Ramos (cell line): Measurements from ENCODE around the gene ATP5PO.
"Not testable (repeated sequence)": the region's sequence is repeated elsewhere in the genome, so short reads cannot be mapped to it uniquely, and the experiment has no call there.

Experiments
- in situ Hi-C: fragments of 300-500 bp; cut with MboI; formaldehyde crosslinking; loops from one replicate; pipeline ENCODE4 v1.14.3; 2022; ENCODE audit warnings: low sequenced_read_pairs; ENCODE audit not compliant: unreplicated experiment

The ATP5PO gene

GRCh38 chr21:33874161-33874560 lies 41.4 kb downstream of the ATP5PO start:
- in situ Hi-C loops, result no loop called here

GRCh38 chr21:33872881-33873515 lies 42.6 kb downstream of the ATP5PO start:
- in situ Hi-C loops, result no loop called here

GRCh38 chr21:33871171-33871570 lies 44.4 kb downstream of the ATP5PO start:
- in situ Hi-C loops, result no loop called here

GRCh38 chr21:33870768-33871167 lies 44.8 kb downstream of the ATP5PO start:
- in situ Hi-C loops, result no loop called here

- in situ Hi-C loops, result no loop called here
Observed at GRCh38 chr21:33869873-33870272, 45.7 kb downstream of the ATP5PO start.

- in situ Hi-C loops, result not testable (repeated sequence)
Observed at GRCh38 chr21:33867868-33868267, 47.7 kb downstream of the ATP5PO start.

- in situ Hi-C loops, result no loop called here
Observed at GRCh38 chr21:33866826-33867225, 48.8 kb downstream of the ATP5PO start.

- in situ Hi-C loops, result no loop called here
Observed at GRCh38 chr21:33865996-33866575, 49.5 kb downstream of the ATP5PO start.

- in situ Hi-C loops, result no loop called here
Observed at GRCh38 chr21:33865176-33865575, 50.4 kb downstream of the ATP5PO start.

- in situ Hi-C loops, result no loop called here
Observed at GRCh38 chr21:33864150-33864549, 51.5 kb downstream of the ATP5PO start.

GRCh38 chr21:33863191-33863590 lies 52.4 kb downstream of the ATP5PO start:
- in situ Hi-C loops, result not testable (repeated sequence)

- in situ Hi-C loops, result no loop called here
Observed at GRCh38 chr21:33861125-33861524, 54.5 kb downstream of the ATP5PO start.

GRCh38 chr21:33860332-33860879 lies 55.2 kb downstream of the ATP5PO start:
- in situ Hi-C loops, result no loop called here

GRCh38 chr21:33859373-33860102 lies 56.1 kb downstream of the ATP5PO start:
- in situ Hi-C loops, result no loop called here

- in situ Hi-C loops, result no loop called here
Observed at GRCh38 chr21:33858667-33859372, 56.8 kb downstream of the ATP5PO start.

- in situ Hi-C loops, result no loop called here
Observed at GRCh38 chr21:33857846-33858666, 57.5 kb downstream of the ATP5PO start.

- in situ Hi-C loops, result no loop called here
Observed at GRCh38 chr21:33856893-33857527, 58.6 kb downstream of the ATP5PO start.

GRCh38 chr21:33855190-33855589 lies 60.4 kb downstream of the ATP5PO start:
- in situ Hi-C loops, result no loop called here

- in situ Hi-C loops, result no loop called here
Observed at GRCh38 chr21:33854604-33855003, 61.0 kb downstream of the ATP5PO start.
